Measurements from ENCODE around the gene HMX1. TPM values are rescaled to one million over a fixed set of nuclear protein-coding genes. Genes with fewer than 3 reads are reported as not detected.

The HMX1 gene
- total and polyA plus RNA-seq, 5 experiments from 2014 or later = not detected

DNA sequence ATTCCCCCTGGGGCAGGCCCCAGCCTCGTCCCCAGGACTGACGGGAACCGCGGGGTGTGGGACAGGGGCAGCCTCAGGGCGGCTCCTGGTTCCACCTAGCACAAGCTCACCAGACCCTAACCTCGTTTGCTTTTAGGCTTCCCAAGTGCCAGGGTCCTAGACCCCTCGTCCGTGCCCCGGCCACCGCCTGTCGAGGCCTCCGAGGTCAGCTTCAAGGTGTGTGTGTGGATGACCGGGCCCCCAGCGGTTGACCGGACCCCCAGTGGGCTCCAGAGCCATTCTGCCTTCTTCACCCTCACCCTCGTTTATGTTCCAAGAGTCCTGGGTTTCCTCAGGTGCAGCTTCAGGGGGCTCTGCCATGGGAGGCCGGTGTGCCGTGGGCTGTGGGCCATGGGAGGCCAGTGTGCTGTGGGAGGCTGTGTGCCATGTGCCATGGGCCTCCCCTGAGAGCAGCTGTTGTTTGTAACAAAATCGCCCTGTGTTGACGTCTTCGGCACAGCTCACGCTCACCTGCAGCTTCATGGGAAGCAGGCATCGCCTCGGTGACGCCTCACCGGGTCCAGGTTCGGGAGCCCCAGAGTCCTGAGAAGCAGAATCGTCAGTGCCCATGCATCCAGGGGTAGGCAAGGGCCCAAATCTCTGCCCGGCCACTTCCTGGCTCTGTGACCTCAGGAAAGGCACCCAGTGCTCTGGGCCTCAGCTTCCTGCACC is 43.0 kb upstream of the HMX1 start:
- H3K4me3 Mint-ChIP-seq = no peak overlapping the region
- POLR2A ChIA-PET = no interaction called here
- peaks cover 0 to 20% (median 7%) of the 10 kb centered on the region in 5 donors for H3K27me3 Mint-ChIP-seq
- DNase-seq (peak in 1 of 10 donors; percentile 11), ATAC-seq (no peak)
- no peaks in the 10 kb centered on the region for H3K36me3 Mint-ChIP-seq
- H3K4me1 Mint-ChIP-seq = peaks cover 0 to 20% (median 4%) of the 10 kb centered on the region in 4 donors
- H3K27ac Mint-ChIP-seq = no peak overlapping the region
- H3K9me3 Mint-ChIP-seq = no peaks in the 10 kb centered on the region

DNA sequence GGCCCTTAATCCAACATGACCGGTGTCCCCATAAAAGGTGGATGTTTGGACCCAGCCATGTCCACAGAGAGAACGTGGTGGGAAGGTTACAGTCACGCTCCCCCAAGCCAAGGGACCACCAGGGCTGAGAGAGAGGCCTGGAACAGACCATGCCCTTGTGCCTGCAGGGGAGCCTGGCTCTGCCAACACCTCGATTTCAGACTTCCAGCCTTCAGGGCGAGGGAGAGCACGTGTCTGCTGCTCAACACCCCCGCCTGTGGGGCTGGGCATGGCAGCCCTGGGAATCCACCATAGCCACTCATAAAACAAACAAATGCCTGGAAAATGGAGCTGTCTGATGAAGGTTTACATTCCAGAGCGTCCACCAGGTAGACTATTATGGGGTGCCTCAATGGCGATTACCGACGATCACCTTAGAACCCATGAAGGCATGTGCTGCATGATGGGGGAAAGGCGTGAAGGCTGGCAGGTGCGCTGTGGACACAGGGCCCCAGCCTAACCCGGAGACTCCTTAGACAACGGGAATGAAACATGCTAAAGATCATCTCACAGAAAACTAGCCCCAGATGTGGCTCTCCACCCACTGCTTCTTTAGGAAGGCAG is 42.3 kb upstream of the HMX1 start:
- Mint-ChIP-seq H3K4me1 (peaks cover 0 to 17% (median 4%) of the 10 kb centered on the region in 4 donors), H3K27me3 (peaks cover 0 to 14% (median under 1%) of the 10 kb centered on the region in 5 donors), H3K4me3 (no peak overlapping the region), H3K36me3 (no peaks in the 10 kb centered on the region), H3K9me3 (no peaks in the 10 kb centered on the region), H3K27ac (peak overlapping the region in 1 of 10 donors; percentile 69)
- ATAC-seq (no peak), DNase-seq (peak in 1 of 10 donors; percentile 8)
- POLR2A ChIA-PET = no interaction called here

DNA sequence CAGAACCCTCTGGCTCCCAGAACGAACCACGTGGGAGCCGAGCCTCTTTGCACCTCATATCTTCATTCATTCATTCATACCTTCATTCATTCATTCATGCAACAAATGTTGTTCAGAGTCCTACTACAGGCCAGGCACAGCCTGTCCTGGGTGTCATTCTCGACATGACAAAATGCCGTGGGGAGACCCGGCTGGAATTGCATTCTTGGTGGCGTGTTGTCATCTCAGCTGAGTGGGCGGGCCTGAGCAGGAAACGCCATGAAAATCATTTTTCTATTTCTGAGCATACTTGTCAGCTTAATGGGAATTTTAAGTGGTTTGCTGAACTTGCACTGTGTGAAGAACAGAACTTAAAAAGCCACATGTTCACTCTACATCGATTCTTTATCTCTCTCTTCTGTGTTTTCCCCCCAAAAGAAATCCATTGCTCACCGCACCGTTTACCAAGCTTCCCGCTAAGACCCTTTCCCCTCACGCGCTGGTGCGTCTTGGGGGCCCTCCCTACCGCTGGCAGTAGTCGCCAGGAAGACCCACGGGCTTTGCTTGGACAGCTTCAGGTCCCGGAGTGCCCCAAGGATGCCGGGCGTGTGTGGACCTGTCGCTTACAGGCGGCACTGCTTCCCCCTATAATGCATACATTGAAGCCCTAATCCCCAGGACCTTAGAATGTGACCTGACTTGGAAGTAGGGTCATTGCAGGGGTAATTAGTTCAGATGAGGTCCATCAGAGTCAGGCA is 41.6 kb upstream of the HMX1 start:
- POLR2A ChIA-PET = no interaction called here
- Mint-ChIP-seq H3K9me3 (no peaks in the 10 kb centered on the region), H3K4me1 (peaks cover 0 to 10% (median under 1%) of the 10 kb centered on the region in 4 donors), H3K4me3 (no peak overlapping the region), H3K36me3 (no peaks in the 10 kb centered on the region), H3K27me3 (peaks cover 0 to 7% (median 0%) of the 10 kb centered on the region in 5 donors), H3K27ac (peak overlapping the region in 1 of 10 donors; percentile 69)
- no peak for ATAC-seq
- DNase-seq = peak in 1 of 10 donors; percentile 4

DNA sequence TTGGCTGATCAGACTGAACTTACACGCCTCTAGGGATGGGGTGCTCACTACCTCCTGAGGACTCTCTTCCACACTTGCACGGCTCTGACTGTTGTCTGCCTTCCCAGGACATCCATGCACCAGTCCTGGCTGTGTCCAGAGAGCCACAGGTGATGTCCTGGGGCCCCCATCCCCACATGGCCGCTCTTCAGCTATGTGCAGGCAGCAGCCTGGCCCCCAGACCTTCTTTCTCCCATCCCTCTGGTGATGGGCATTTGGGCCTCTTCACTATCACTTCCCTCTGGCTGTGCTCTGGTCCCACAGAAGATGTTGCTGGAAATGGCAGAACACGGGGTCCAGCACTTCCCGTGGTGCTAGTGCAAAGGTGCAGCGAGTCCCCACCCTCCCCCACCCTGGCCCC is 40.9 kb upstream of the HMX1 start:
- Mint-ChIP-seq H3K27ac (no peak overlapping the region), H3K4me3 (no peak overlapping the region), H3K4me1 (peaks cover 0 to 2% (median under 1%) of the 10 kb centered on the region in 4 donors), H3K27me3 (peaks cover 0 to 4% (median 0%) of the 10 kb centered on the region in 5 donors), H3K9me3 (no peaks in the 10 kb centered on the region), H3K36me3 (no peaks in the 10 kb centered on the region)
- POLR2A ChIA-PET = no interaction called here
- ATAC-seq = no peak
- peak in 1 of 10 donors; percentile 3 for DNase-seq

DNA sequence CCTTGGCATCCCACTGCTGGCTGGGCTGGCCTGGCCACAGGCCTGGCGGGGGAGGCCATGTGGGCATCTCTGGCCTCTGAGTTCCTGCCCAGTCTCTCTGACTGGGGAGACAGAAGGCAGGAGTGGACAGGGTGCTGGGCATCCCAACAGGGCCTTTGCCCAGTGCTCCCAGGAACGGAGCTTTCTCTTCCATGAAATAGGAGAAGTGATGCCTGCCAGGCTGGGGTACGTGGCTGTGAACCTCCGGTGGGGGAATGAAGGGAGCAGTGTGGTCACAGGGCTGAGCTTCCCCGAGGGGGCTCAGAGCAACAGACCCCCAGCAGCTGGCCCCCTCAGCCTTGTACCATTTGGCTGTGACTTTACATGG is 40.4 kb upstream of the HMX1 start:
- H3K27ac Mint-ChIP-seq = no peak overlapping the region
- POLR2A ChIA-PET = no interaction called here
- H3K4me1 Mint-ChIP-seq = peaks cover 0 to under 1% (median 0%) of the 10 kb centered on the region in 4 donors
- H3K27me3 Mint-ChIP-seq = peaks cover 0 to 1% (median 0%) of the 10 kb centered on the region in 5 donors
- no peaks in the 10 kb centered on the region for H3K9me3 Mint-ChIP-seq
- DNase-seq (peak in 1 of 10 donors; percentile 11), ATAC-seq (no peak)
- no peaks in the 10 kb centered on the region for H3K36me3 Mint-ChIP-seq
- no peak overlapping the region for H3K4me3 Mint-ChIP-seq

DNA sequence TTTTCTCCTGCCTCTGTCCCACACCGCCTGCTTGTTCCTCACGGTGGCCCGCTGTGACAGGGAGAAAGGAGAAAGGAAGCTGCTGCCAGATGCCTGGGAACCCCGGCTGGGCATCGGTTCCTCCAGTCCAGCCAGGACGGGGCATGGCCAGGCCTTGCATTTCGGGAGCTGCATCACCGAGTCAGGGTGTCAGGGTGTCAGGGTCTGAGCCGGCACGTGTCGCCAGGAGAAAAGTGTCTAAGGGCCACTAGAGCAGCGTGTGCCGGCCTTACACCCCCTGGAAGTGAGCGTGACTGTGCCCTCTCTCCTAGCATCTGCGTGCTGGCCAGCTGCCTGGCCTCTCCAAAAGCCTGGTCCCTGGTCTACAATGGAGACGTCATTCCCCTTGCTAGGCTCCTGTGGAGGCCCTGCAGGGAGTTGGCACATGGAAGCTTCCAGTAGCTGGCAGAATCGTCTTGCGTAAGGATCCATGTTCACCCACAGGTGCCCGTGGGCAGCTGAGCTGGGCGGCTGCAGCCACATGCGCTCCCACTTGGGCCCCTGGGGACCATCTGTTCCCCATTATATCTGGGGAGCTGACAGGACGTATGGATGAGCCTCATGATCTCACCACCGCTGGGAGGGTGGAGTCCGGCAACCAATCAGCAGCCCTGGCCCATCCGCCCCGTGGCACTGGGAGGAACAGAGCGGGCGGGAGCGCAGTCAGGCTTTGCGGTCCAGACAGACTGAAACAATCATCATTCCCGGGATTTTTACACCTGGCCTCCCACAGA is 39.9 kb upstream of the HMX1 start:
- no peak overlapping the region for H3K4me3 Mint-ChIP-seq
- no peaks in the 10 kb centered on the region for H3K9me3 Mint-ChIP-seq
- H3K36me3 Mint-ChIP-seq = no peaks in the 10 kb centered on the region
- ATAC-seq = no peak
- peak in 2 of 10 donors; percentile 15 to 50 for DNase-seq
- H3K27me3 Mint-ChIP-seq = peaks cover 0 to 7% (median 0%) of the 10 kb centered on the region in 5 donors
- H3K27ac Mint-ChIP-seq = peak overlapping the region in 1 of 10 donors; percentile 15
- POLR2A ChIA-PET = no interaction called here
- peaks cover 0 to 2% (median 0%) of the 10 kb centered on the region in 4 donors for H3K4me1 Mint-ChIP-seq

DNA sequence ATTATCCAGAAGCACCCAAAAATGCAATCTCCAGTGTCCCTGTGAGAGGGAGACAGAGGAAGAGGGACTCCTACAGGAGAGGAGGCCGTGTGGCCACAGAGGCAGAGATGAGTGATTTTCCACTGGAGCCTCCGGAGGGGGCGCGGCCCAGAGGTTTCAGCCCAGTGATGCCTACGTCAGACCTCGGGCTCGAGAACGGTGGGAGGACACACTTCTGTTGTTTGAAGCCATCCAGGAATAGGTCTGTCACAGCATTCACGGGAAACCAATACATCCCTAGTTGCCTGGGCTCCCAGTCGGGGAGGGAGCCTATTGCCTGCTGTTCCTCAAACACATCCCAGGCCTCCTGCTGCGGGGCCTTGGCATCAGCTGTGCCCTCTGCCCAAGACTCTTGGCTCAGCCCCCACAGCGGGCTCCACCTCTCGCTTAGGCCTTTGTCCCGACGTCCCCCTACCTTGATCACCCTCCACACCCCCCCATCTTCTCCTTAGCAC is 39.2 kb upstream of the HMX1 start:
- Mint-ChIP-seq H3K4me3 (no peak overlapping the region), H3K9me3 (no peaks in the 10 kb centered on the region), H3K36me3 (no peaks in the 10 kb centered on the region), H3K27ac (no peak overlapping the region), H3K4me1 (peaks cover 0 to 2% (median 0%) of the 10 kb centered on the region in 4 donors), H3K27me3 (peaks cover 0 to 7% (median 0%) of the 10 kb centered on the region in 5 donors)
- no peak for ATAC-seq
- POLR2A ChIA-PET = no interaction called here
- peak in 1 of 10 donors; percentile 8 for DNase-seq

DNA sequence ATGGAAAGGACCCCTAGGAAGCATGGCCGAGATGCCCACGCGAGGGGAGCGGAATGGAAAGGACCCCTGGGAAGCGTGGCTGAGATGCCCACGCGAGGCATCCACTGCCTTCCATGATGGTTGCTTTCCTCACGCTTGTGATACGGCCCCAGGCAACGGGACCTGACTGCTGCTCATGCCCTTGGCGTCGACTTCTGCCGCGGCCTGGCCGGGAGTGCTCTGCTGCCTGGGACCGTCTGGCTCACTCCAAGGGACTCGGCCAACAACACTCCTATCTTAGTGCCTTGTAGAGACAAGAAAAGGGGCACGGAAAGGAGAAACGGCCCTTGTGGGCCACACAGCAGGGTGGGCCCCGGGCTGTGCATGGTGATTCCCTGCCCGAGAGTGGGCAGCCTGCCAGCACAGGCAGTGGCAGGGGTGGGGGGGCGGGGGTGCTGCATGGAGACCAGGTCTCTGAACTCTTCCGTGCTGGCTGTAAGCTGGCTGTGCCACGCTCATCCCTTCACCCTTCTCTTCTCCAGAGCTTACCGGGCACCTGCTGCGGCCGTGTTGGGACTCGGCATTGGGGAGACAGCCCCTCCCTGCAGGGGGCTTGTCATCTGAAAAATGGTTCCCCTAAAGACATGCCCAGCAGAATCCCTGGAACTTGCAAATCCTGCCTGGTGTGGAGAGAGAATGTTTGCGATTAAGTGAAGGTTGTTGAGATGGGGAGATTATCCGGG is 38.6 kb upstream of the HMX1 start:
- peaks cover 0 to 8% (median 2%) of the 10 kb centered on the region in 5 donors for H3K27me3 Mint-ChIP-seq
- peaks cover 0 to 2% (median 0%) of the 10 kb centered on the region in 4 donors for H3K4me1 Mint-ChIP-seq
- no peak overlapping the region for H3K4me3 Mint-ChIP-seq
- H3K9me3 Mint-ChIP-seq = no peaks in the 10 kb centered on the region
- ATAC-seq (no peak), DNase-seq (peak in 2 of 10 donors; percentile 10 to 40)
- H3K27ac Mint-ChIP-seq = no peak overlapping the region
- H3K36me3 Mint-ChIP-seq = no peaks in the 10 kb centered on the region
- POLR2A ChIA-PET = no interaction called here

DNA sequence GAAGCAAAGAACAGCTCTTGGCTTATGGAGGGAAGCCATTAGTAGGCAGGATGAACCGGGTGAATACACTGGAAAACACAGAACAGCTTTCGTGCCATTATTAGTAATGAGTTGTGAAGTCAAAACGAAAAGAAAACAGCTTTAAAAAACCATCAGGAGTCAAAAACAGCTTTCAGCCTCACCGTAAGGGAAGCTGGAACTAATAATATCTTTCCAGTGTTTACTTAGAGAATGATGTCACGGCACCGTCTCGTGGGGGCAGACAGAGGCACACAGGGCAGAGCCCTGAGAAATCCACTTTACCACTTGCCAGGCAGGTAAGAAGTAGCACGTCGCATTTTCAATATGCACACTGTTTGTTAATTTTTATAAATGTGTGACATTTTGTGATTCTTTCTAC is 37.9 kb upstream of the HMX1 start:
- ATAC-seq (no peak), DNase-seq (no peak)
- Mint-ChIP-seq H3K9me3 (no peaks in the 10 kb centered on the region), H3K27me3 (peaks cover 0 to 12% (median 7%) of the 10 kb centered on the region in 5 donors), H3K4me3 (no peak overlapping the region), H3K27ac (no peak overlapping the region), H3K36me3 (no peaks in the 10 kb centered on the region), H3K4me1 (peaks cover 0 to 2% (median 0%) of the 10 kb centered on the region in 4 donors)
- POLR2A ChIA-PET = no interaction called here

DNA sequence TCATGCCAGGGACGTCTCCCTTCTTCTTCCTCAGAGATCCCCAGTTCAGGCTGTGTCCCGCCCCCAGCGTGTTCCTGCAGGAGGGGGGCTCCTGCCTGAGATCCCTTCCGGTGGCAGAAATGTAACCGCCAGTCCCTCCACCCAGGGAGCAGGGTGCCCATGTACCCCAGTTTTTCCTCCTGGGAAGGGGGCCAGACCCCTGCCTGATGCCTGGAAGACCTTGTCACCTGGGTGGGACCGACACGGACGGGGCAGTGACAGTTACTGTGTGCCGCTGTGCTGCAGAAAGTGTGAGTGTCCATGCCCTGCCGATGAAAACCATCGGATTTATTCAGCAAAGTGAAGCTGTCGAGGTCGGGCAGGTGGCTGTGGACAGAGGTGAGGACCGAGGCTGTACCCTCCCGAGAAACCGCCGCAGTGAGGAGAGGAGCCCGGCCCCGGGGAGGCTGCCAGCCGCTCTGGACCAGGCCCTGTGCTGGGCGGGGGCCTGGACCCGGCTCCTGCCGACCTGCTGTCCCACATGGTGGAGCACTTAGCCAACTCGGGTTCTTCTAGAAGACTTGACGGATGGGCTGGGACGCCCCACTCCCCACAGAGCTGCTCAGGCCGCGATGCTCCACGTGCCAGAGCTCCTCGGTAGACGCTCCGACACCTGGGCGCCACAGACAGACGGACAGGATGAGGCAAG is 36.7 kb upstream of the HMX1 start:
- peaks cover 0 to 2% (median 0%) of the 10 kb centered on the region in 4 donors for H3K4me1 Mint-ChIP-seq
- POLR2A ChIA-PET = no interaction called here
- no peak overlapping the region for H3K27ac Mint-ChIP-seq
- no peak overlapping the region for H3K4me3 Mint-ChIP-seq
- no peaks in the 10 kb centered on the region for H3K36me3 Mint-ChIP-seq
- DNase-seq (peak in 1 of 10 donors; percentile 3), ATAC-seq (no peak)
- H3K9me3 Mint-ChIP-seq = no peaks in the 10 kb centered on the region
- peaks cover 0 to 13% (median 7%) of the 10 kb centered on the region in 5 donors for H3K27me3 Mint-ChIP-seq

DNA sequence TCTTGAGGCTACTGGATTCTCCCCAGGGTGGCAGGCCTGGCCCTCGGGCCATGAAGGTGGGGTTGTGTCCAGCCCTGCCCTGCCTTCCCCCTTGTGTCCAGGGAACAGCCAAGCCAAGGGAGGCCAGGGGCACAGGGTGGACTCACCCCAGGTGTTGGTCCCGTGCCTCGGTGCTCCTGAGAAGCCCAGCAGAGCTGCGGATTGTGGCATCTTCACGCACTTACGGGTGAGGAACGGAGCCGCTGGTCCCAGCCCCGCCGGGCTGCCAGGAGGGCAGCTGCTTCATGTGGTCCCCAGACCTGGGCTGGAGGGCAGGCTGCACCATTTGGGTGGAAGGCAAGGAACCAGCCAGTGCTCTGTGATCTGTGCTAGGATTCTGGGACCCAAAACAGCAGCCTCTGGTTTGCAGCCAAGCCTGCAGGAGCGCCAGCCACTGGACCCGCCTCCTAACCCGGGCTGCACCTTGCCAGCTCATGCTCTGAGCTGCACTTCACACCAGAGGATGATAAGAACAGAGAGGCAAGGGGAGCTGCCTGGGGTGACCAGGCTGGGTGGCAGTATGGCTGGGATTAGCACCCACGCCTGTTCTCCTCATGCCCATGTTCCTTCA is 36.1 kb upstream of the HMX1 start:
- H3K4me3 Mint-ChIP-seq = no peak overlapping the region
- H3K36me3 Mint-ChIP-seq = no peaks in the 10 kb centered on the region
- DNase-seq (no peak), ATAC-seq (no peak)
- peaks cover 0 to 13% (median 7%) of the 10 kb centered on the region in 5 donors for H3K27me3 Mint-ChIP-seq
- no peak overlapping the region for H3K27ac Mint-ChIP-seq
- H3K4me1 Mint-ChIP-seq = peaks cover 0 to 2% (median 0%) of the 10 kb centered on the region in 4 donors
- POLR2A ChIA-PET = no interaction called here
- H3K9me3 Mint-ChIP-seq = peaks cover 0 to 4% (median 0%) of the 10 kb centered on the region in 9 donors

Measured in naive thymus-derived CD8-positive, alpha-beta T cell (primary cell).